Cardiac fibroblast (primary cell): ENCODE measurements around the gene TRH.

Experiments used
- DNase-seq, 2 donors: peaks; one replicate each; pipeline versions ENCODE4 v3.0.0 to v3.0.0-alpha.2; 2010; ENCODE audit warnings: low read depth in 2 of 2
- H3K4me3 ChIP-seq, 2 donors: replicated peaks in 1 of 2; 1 replicate in 1 of 2; 2 replicates in 1 of 2; pipeline ENCODE4 v1.5.1; 2011; ENCODE audit warnings: low read depth in 2 of 2, low read length in 2 of 2, mild to moderate bottlenecking in 2 of 2, moderate library complexity in 1 of 2
- CTCF ChIP-seq: IDR thresholded peaks from one replicate; pipeline ENCODE4 v1.5.1; 2011; ENCODE audit warnings: low read depth, mild to moderate bottlenecking, low read length, inconsistent platforms

TRH gene

DNA sequence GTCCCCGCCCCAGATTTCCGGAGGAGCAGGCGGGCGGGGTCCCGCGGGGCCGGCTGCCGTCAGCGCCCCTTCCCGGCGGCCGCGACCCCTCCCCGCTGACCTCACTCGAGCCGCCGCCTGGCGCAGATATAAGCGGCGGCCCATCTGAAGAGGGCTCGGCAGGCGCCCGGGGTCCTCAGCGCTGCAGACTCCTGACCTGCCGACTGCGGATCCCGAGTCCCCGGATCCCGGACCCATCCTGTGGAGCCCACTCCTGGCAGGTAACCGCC, at the start of gene TRH:
TSS of gene TRH (plus strand) at position 157 of the 269 bp plus-strand sequence. CDS start 1,097 bp downstream, outside the sequence.
- no peak for DNase-seq
- H3K4me3 ChIP-seq = no peak within 1 kb of the TSS
- no peak for TF ChIP-seq CTCF

DNA sequence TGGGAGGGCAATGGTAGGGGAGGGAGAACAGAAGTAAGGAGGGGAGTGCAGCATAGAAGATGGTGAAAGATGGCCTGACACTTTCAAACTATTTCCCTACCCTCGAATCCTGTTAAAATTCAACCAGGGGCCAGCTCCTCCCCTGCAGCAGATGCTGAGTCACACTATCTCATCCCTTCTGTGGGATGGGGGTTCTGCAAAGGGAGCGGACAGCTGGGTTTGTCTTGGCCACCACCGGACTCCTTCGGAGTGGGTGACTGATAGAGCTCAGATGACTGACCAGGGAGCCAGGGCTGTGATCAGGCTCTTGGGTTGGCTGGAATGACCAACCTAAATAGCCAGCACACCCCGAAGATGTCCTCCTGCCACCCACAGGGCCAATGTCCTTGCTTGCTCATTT, 47.4 kb upstream of the TRH start:
- no peak for DNase-seq
- TF ChIP-seq CTCF = no peak
- H3K4me3 ChIP-seq = no peak overlapping the region

DNA sequence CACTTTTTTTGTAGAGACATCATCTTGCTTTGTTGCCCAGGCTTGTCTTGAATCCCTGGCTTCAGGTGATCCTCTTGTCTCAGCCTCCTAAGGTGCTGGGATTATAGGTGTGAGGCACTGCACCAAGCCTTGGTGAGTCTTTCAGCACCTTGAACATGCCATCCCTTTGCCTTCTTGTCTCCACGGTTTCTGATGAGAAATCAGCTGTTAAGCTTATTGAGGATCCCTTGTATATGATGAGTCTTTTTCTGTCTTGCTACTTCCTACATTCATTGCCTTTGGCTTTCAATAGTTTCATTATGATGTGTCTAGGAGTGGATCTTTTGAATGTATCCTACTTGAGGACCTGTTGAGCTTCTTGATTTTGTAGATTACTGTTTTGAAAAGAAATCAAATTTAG, 45.1 kb upstream of the TRH start:
- H3K4me3 ChIP-seq = no peak overlapping the region
- no peak for TF ChIP-seq CTCF
- DNase-seq = no peak

DNA sequence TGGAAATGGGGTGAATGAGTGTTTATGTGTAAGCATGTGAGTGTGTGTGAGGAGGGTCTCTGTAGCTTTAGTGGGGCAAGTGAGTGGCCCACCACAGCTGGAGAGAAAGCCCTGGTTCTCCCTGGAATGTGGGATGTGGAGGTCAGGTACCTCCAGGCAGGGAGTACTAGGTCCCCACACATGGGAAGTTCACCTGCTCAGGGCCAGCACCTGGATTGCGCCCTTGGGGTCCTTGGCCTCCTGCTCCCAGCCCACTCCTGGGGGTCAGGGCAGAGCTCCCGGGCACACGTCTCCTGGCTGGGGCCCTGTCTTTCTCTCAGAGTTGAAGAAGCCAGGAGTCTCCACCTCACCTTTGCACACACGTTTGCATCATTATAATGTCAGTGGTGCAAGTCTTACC, 41.0 kb upstream of the TRH start:
- TF ChIP-seq CTCF = no peak
- DNase-seq = no peak
- H3K4me3 ChIP-seq = no peak overlapping the region

DNA sequence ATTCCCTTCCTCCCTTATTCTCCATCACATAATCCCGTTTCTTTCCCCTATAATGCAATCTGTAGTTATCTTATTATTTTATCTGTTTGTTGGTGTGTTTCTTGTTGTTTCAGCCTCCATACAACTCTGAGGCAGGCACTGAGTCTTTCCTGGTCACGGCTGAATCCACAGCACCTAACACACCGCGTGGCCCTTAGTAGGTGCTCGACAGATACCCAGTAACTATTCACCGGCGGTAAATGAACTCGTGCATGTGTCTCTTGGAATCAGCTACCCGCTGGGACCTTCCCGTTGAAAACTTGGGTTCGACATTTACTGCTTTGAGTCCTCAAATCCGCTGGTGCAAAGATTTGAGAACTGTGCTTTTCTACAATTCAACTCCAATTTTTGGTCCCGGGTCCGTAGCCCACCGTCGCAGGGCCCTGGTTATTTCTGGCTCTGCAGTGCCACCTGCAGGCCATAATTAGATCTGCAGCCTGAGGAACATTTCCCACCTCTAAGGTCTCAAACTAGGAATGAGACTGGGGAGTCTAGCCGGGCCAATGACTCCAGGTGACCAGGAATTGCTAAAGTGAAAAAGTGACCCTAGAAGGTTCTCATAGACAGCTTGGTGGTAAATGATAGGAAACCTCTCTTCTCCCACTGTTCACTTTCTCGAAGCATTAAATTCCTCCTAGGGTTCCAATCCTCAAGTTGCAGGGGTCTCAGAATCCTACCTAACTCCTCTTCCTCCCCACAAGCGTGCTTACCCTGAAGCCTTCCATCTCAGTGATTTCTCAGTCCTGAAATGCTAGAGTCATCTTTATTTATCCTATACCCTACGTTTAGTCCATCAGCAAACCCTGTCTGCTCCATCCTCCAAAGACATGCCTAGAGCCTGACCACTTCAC, 40.0 kb upstream of the TRH start:
- DNase-seq = peak; percentile 40 to 43

GRCh38 chr3:129936757-129937156, 37.8 kb upstream of the TRH start:
- H3K4me3 ChIP-seq = peak overlapping the region; percentile 5 to 24
- TF ChIP-seq CTCF = no peak
- peak; percentile 63 to 65 for DNase-seq

More for the DNA sequence above, 40.0 kb upstream of the TRH start:
- H3K4me3 ChIP-seq = no peak overlapping the region
- TF ChIP-seq CTCF = peak; percentile 81

- no peak for DNase-seq
- H3K4me3 ChIP-seq = no peak overlapping the region
- TF ChIP-seq CTCF = no peak
These were observed 36.8 kb upstream of the TRH start for GRCh38 chr3:129937717-129938116.
